Neural crest cell (in vitro differentiated cells): ENCODE measurements around the gene TNKS1BP1. TPM values are rescaled to one million over a fixed set of nuclear protein-coding genes. Genes with fewer than 3 reads are reported as not detected.

Experiments used
- DNase-seq: peaks from one replicate; pipeline ENCODE4 v3.0.0; 2021; ENCODE audit warnings: low read depth, mixed read lengths, low spot score
- H3K27ac Mint-ChIP-seq: one replicate; pipeline ENCODE4 v1.8.0; 2021; ENCODE audit warnings: mild to moderate bottlenecking, mixed read lengths; ENCODE audit not compliant: unreplicated experiment
- H3K27me3 Mint-ChIP-seq: 2 replicates; pipeline ENCODE4 v1.8.0; 2021; ENCODE audit warnings: low read depth, mild to moderate bottlenecking, mixed read lengths
- H3K36me3 Mint-ChIP-seq: 2 replicates; pipeline ENCODE4 v1.8.0; 2021; ENCODE audit warnings: low read depth, mild to moderate bottlenecking, mixed read lengths
- H3K4me1 Mint-ChIP-seq: 2 replicates; pipeline ENCODE4 v1.8.0; 2021; ENCODE audit warnings: mixed read lengths
- H3K4me3 Mint-ChIP-seq: one replicate; pipeline ENCODE4 v1.8.0; 2021; ENCODE audit warnings: mild to moderate bottlenecking, mixed read lengths
- H3K9me3 Mint-ChIP-seq: 2 replicates; pipeline ENCODE4 v1.8.0; 2021; ENCODE audit warnings: mixed read lengths
- CTCF ChIP-seq: fragments of 200-600 bp; sonication (generic); conservative IDR thresholded peaks from 2 replicates; pipeline ENCODE4 v1.5.0; 2021; ENCODE audit warnings: antibody characterized with exemption, mild to moderate bottlenecking
- total RNA-seq: library from RNA; stranded (reverse); gene quantifications from 2 replicates; pipeline ENCODE4 v1.2.1, GENCODE V29; 2021

Gene TNKS1BP1
- total RNA-seq, 1 donor from 2014 or later: 114 TPM

- Mint-ChIP-seq H3K36me3 (no peaks in the 10 kb centered on the region), H3K27ac (no peak overlapping the region), H3K4me3 (no peak overlapping the region), H3K4me1 (peaks cover 19% of the 10 kb centered on the region), H3K9me3 (no peaks in the 10 kb centered on the region), H3K27me3 (peaks cover 4% of the 10 kb centered on the region)
- TF ChIP-seq CTCF: no peak
- DNase-seq: no peak
Observed at GRCh38 chr11:57357856-57358255, 33.1 kb upstream of the TNKS1BP1 start.

DNA sequence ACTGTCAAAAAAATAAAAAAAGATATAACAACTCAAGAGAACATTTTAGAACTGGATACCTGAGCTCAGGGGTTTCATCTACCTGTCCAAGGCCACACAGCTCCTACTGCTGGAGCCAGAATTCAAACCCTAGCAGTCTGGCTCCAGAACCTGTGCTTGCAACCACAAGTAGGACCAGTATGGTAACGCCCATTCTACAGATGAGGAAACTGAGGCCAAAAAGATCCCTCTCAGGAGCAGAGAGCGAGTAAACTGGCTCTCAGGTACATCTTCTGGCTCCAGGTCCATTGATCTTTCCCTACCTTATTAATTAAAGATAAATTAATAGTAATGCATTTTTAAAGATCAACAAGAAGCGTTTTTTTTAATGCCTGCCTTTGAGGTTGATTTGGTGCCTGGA, 32.6 kb upstream of the TNKS1BP1 start:
- peaks cover 22% of the 10 kb centered on the region for H3K4me1 Mint-ChIP-seq
- H3K36me3 Mint-ChIP-seq: no peaks in the 10 kb centered on the region
- H3K27me3 Mint-ChIP-seq: peaks cover 4% of the 10 kb centered on the region
- DNase-seq: no peak
- no peak for TF ChIP-seq CTCF
- no peak overlapping the region for H3K27ac Mint-ChIP-seq
- no peaks in the 10 kb centered on the region for H3K9me3 Mint-ChIP-seq
- H3K4me3 Mint-ChIP-seq: no peak overlapping the region

DNA sequence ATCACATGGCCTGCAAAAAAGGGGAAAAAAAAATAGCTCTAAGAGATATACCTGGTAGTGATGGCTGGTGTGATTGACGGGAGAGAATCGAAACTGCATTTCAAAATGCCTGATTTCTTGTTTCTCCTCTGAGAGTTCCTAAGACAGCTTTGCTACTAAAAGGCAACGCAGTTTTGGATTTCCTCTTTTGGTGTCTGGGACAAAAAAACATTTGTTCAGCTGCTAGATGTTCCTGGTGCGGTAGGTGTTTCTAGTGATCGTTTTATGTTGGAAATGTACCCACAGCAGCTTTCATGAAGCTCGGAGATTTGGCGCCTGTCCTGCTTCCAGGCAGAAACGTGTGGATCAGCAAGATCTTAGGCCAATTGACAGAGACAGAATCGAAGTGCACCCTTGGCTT, 31.5 kb upstream of the TNKS1BP1 start:
- Mint-ChIP-seq H3K27me3 (peaks cover 4% of the 10 kb centered on the region), H3K4me1 (peaks cover 22% of the 10 kb centered on the region), H3K9me3 (peaks cover 4% of the 10 kb centered on the region), H3K27ac (no peak overlapping the region), H3K36me3 (peaks cover 4% of the 10 kb centered on the region), H3K4me3 (no peak overlapping the region)
- no peak for TF ChIP-seq CTCF
- DNase-seq: no peak

DNA sequence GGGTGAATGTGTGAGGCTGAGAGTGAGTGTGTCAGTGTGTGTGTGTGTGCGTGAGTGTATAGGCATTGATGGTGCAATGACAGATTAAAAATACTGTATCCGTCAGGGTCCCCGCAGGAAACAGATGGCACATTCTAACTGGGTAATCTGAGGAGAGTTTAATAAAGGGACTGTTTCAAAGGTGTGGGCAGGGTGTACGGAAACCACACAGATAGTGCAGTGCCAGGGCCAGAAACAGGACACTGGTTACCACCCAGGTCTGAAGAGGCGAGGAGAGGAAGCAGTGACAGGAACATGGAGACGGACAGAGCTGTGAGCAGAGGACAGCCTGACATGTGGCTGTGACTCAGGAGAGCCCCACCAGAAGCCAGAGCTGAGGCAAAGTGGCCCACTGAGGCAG, 29.9 kb upstream of the TNKS1BP1 start:
- H3K36me3 Mint-ChIP-seq: peaks cover 5% of the 10 kb centered on the region

GRCh38 chr11:57353852-57354251, 29.1 kb upstream of the TNKS1BP1 start:
- no peak overlapping the region for H3K27ac Mint-ChIP-seq
- H3K4me1 Mint-ChIP-seq: peaks cover 28% of the 10 kb centered on the region
- H3K27me3 Mint-ChIP-seq: peaks cover 4% of the 10 kb centered on the region
- peaks cover 5% of the 10 kb centered on the region for H3K9me3 Mint-ChIP-seq
- TF ChIP-seq CTCF: no peak
- H3K36me3 Mint-ChIP-seq: peaks cover 5% of the 10 kb centered on the region
- H3K4me3 Mint-ChIP-seq: no peak overlapping the region
- no peak for DNase-seq

More for the DNA sequence above, 29.9 kb upstream of the TNKS1BP1 start:
- TF ChIP-seq CTCF: no peak
- Mint-ChIP-seq H3K27ac (peak overlapping the region; percentile 17), H3K9me3 (peaks cover 5% of the 10 kb centered on the region), H3K4me3 (no peak overlapping the region), H3K27me3 (peaks cover 4% of the 10 kb centered on the region), H3K4me1 (peaks cover 27% of the 10 kb centered on the region)
- no peak for DNase-seq

GRCh38 chr11:57353446-57353845, 28.7 kb upstream of the TNKS1BP1 start:
- Mint-ChIP-seq H3K27ac (peak overlapping the region; percentile 21), H3K4me1 (peaks cover 28% of the 10 kb centered on the region), H3K27me3 (peaks cover 4% of the 10 kb centered on the region), H3K36me3 (peaks cover 5% of the 10 kb centered on the region), H3K9me3 (peaks cover 5% of the 10 kb centered on the region), H3K4me3 (no peak overlapping the region)
- no peak for DNase-seq
- no peak for TF ChIP-seq CTCF
